ENCODE results near the gene HIF1A.
A peak's percentile ranks its signal among the peaks of the same experiment; 100 is the strongest.
"Not testable (repeated sequence)": the region's sequence is repeated elsewhere in the genome, so short reads cannot be mapped to it uniquely, and the experiment has no call there.

HIF1A gene

GRCh38 chr14:61656341-61656740 lies 39.0 kb upstream of the HIF1A start:
- WGBS, 2 experiments (ENCODE audit: insufficient coverage in 2 of 2), result 100% methylated on average over 2 to 4 of the region's 4 CpGs

GRCh38 chr14:61658111-61658510 lies 37.2 kb upstream of the HIF1A start:
- H3K9me3 ChIP-seq (ENCODE audit: control insufficient read depth, low read length); H3K36me3 ChIP-seq (ENCODE audit: control insufficient read depth, insufficient read depth, low read length); H3K4me3 ChIP-seq (ENCODE audit: extremely low read depth, insufficient read depth, low read length, poor library complexity, severe bottlenecking); H3K27ac ChIP-seq (ENCODE audit: low read depth, low read length, severe bottlenecking): not testable (repeated sequence)
- WGBS, 2 experiments (ENCODE audit: insufficient coverage in 2 of 2), result no CpG with 5 or more reads among the region's 3 CpGs
- H3K4me1 ChIP-seq (ENCODE audit: control insufficient read depth, insufficient read depth, low read length, poor library complexity, severe bottlenecking), result peaks cover 16% of the 10 kb centered on the region

More at GRCh38 chr14:61656341-61656740, 39.0 kb upstream of the HIF1A start:
- Histone ChIP-seq H3K4me3 (ENCODE audit: extremely low read depth, insufficient read depth, low read length, poor library complexity, severe bottlenecking) (no peak overlapping the region), H3K36me3 (ENCODE audit: control insufficient read depth, insufficient read depth, low read length) (no peaks in the 10 kb centered on the region), H3K27ac (ENCODE audit: low read depth, low read length, severe bottlenecking) (no peak overlapping the region), H3K9me3 (ENCODE audit: control insufficient read depth, low read length) (no peaks in the 10 kb centered on the region), H3K4me1 (ENCODE audit: control insufficient read depth, insufficient read depth, low read length, poor library complexity, severe bottlenecking) (peaks cover 11% of the 10 kb centered on the region)

GRCh38 chr14:61659582-61659981 lies 35.7 kb upstream of the HIF1A start:
- Histone ChIP-seq H3K9me3 (ENCODE audit: control insufficient read depth, low read length) (no peaks in the 10 kb centered on the region), H3K36me3 (ENCODE audit: control insufficient read depth, insufficient read depth, low read length) (no peaks in the 10 kb centered on the region), H3K4me3 (ENCODE audit: extremely low read depth, insufficient read depth, low read length, poor library complexity, severe bottlenecking) (no peak overlapping the region), H3K27ac (ENCODE audit: low read depth, low read length, severe bottlenecking) (no peak overlapping the region), H3K4me1 (ENCODE audit: control insufficient read depth, insufficient read depth, low read length, poor library complexity, severe bottlenecking) (peaks cover 5% of the 10 kb centered on the region)
- WGBS, 2 experiments (ENCODE audit: insufficient coverage in 2 of 2), result 100% methylated on average over 1 of the region's 2 CpGs

GRCh38 chr14:61661471-61662400 lies 33.6 kb upstream of the HIF1A start:
- peaks cover 5% of the 10 kb centered on the region for H3K4me1 ChIP-seq (ENCODE audit: control insufficient read depth, insufficient read depth, low read length, poor library complexity, severe bottlenecking)
- 95 to 96% methylated on average over 3 to 5 of the region's 6 CpGs for WGBS, 2 experiments (ENCODE audit: insufficient coverage in 2 of 2)
- H3K9me3 ChIP-seq (ENCODE audit: control insufficient read depth, low read length), result no peaks in the 10 kb centered on the region
- H3K4me3 ChIP-seq (ENCODE audit: extremely low read depth, insufficient read depth, low read length, poor library complexity, severe bottlenecking), result no peak overlapping the region
- H3K27ac ChIP-seq (ENCODE audit: low read depth, low read length, severe bottlenecking), result peak overlapping the region; percentile 61
- H3K36me3 ChIP-seq (ENCODE audit: control insufficient read depth, insufficient read depth, low read length), result no peaks in the 10 kb centered on the region

GRCh38 chr14:61662437-61663311 lies 32.6 kb upstream of the HIF1A start:
- Histone ChIP-seq H3K9me3 (ENCODE audit: control insufficient read depth, low read length) (no peaks in the 10 kb centered on the region), H3K27ac (ENCODE audit: low read depth, low read length, severe bottlenecking) (peak overlapping the region; percentile 61), H3K4me1 (ENCODE audit: control insufficient read depth, insufficient read depth, low read length, poor library complexity, severe bottlenecking) (peaks cover 5% of the 10 kb centered on the region), H3K36me3 (ENCODE audit: control insufficient read depth, insufficient read depth, low read length) (no peaks in the 10 kb centered on the region), H3K4me3 (ENCODE audit: extremely low read depth, insufficient read depth, low read length, poor library complexity, severe bottlenecking) (no peak overlapping the region)
- 88 to 99% methylated on average over 9 to 10 of the region's 13 CpGs for WGBS, 2 experiments (ENCODE audit: insufficient coverage in 2 of 2)

- 50 to 61% methylated on average over 2 to 3 of the region's 7 CpGs for WGBS, 2 experiments (ENCODE audit: insufficient coverage in 2 of 2)
- no peaks in the 10 kb centered on the region for H3K36me3 ChIP-seq (ENCODE audit: control insufficient read depth, insufficient read depth, low read length)
- H3K9me3 ChIP-seq (ENCODE audit: control insufficient read depth, low read length), result no peaks in the 10 kb centered on the region
- H3K27ac ChIP-seq (ENCODE audit: low read depth, low read length, severe bottlenecking), result no peak overlapping the region
- H3K4me3 ChIP-seq (ENCODE audit: extremely low read depth, insufficient read depth, low read length, poor library complexity, severe bottlenecking), result no peak overlapping the region
- H3K4me1 ChIP-seq (ENCODE audit: control insufficient read depth, insufficient read depth, low read length, poor library complexity, severe bottlenecking), result peaks cover 6% of the 10 kb centered on the region
These were observed 31.9 kb upstream of the HIF1A start for GRCh38 chr14:61663312-61663979.

- Histone ChIP-seq H3K4me3 (ENCODE audit: extremely low read depth, insufficient read depth, low read length, poor library complexity, severe bottlenecking) (no peak overlapping the region), H3K9me3 (ENCODE audit: control insufficient read depth, low read length) (no peaks in the 10 kb centered on the region), H3K27ac (ENCODE audit: low read depth, low read length, severe bottlenecking) (no peak overlapping the region), H3K36me3 (ENCODE audit: control insufficient read depth, insufficient read depth, low read length) (no peaks in the 10 kb centered on the region), H3K4me1 (ENCODE audit: control insufficient read depth, insufficient read depth, low read length, poor library complexity, severe bottlenecking) (peaks cover 10% of the 10 kb centered on the region)
- 90 to 92% methylated on average over 1 of the region's 1 CpG for WGBS, 2 experiments (ENCODE audit: insufficient coverage in 2 of 2)
These were observed 27.0 kb upstream of the HIF1A start for GRCh38 chr14:61668282-61668681.

GRCh38 chr14:61670576-61670975 lies 24.7 kb upstream of the HIF1A start:
- no peak overlapping the region for H3K4me3 ChIP-seq (ENCODE audit: extremely low read depth, insufficient read depth, low read length, poor library complexity, severe bottlenecking)
- H3K36me3 ChIP-seq (ENCODE audit: control insufficient read depth, insufficient read depth, low read length), result no peaks in the 10 kb centered on the region
- no peak overlapping the region for H3K27ac ChIP-seq (ENCODE audit: low read depth, low read length, severe bottlenecking)
- H3K4me1 ChIP-seq (ENCODE audit: control insufficient read depth, insufficient read depth, low read length, poor library complexity, severe bottlenecking), result peaks cover 10% of the 10 kb centered on the region
- H3K9me3 ChIP-seq (ENCODE audit: control insufficient read depth, low read length), result no peaks in the 10 kb centered on the region
- WGBS, 2 experiments (ENCODE audit: insufficient coverage in 2 of 2), result 97 to 98% methylated on average over 3 of the region's 7 CpGs

- peaks cover 10% of the 10 kb centered on the region for H3K4me1 ChIP-seq (ENCODE audit: control insufficient read depth, insufficient read depth, low read length, poor library complexity, severe bottlenecking)
- 83% methylated on average over 2 of the region's 3 CpGs; no CpG with 5 or more reads in 1 of the 2 experiments for WGBS, 2 experiments (ENCODE audit: insufficient coverage in 2 of 2)
- no peak overlapping the region for H3K4me3 ChIP-seq (ENCODE audit: extremely low read depth, insufficient read depth, low read length, poor library complexity, severe bottlenecking)
- no peak overlapping the region for H3K27ac ChIP-seq (ENCODE audit: low read depth, low read length, severe bottlenecking)
- H3K9me3 ChIP-seq (ENCODE audit: control insufficient read depth, low read length), result no peaks in the 10 kb centered on the region
- H3K36me3 ChIP-seq (ENCODE audit: control insufficient read depth, insufficient read depth, low read length), result no peaks in the 10 kb centered on the region
These were observed 24.2 kb upstream of the HIF1A start for GRCh38 chr14:61671082-61671481.

GRCh38 chr14:61672796-61673195 lies 22.5 kb upstream of the HIF1A start:
- H3K36me3 ChIP-seq (ENCODE audit: control insufficient read depth, insufficient read depth, low read length), result no peaks in the 10 kb centered on the region
- 93 to 98% methylated on average over 4 of the region's 7 CpGs for WGBS, 2 experiments (ENCODE audit: insufficient coverage in 2 of 2)
- H3K9me3 ChIP-seq (ENCODE audit: control insufficient read depth, low read length), result no peaks in the 10 kb centered on the region

More at GRCh38 chr14:61672796-61673195, 22.5 kb upstream of the HIF1A start:
- H3K27ac ChIP-seq (ENCODE audit: low read depth, low read length, severe bottlenecking), result no peak overlapping the region
- peaks cover 10% of the 10 kb centered on the region for H3K4me1 ChIP-seq (ENCODE audit: control insufficient read depth, insufficient read depth, low read length, poor library complexity, severe bottlenecking)
- no peak overlapping the region for H3K4me3 ChIP-seq (ENCODE audit: extremely low read depth, insufficient read depth, low read length, poor library complexity, severe bottlenecking)
